Sigmoid colon (tissue), 4 donors: ENCODE measurements around the gene CCDC83.
"Not testable (repeated sequence)": the region's sequence is repeated elsewhere in the genome, so short reads cannot be mapped to it uniquely, and the experiment has no call there.

Experiments
- CTCF ChIP-seq, 4 experiments: fragments of 450-650 bp in 3 of 4; fragments of 200-600 bp in 1 of 4; IDR thresholded peaks; one replicate each; pipeline ENCODE4 v1.5.1; 2016 to 2019; ENCODE audit warnings: antibody characterized with exemption in 4 of 4, mild to moderate bottlenecking in 3 of 4, moderate library complexity in 2 of 4
- EP300 ChIP-seq, 4 donors: sonication (generic); formaldehyde crosslinking; IDR thresholded peaks; one replicate each; pipeline ENCODE4 v1.6.1; 2017; ENCODE audit warnings: antibody characterized with exemption in 4 of 4
- POLR2A ChIP-seq, 2 donors: fragments of 450-650 bp; IDR thresholded peaks; one replicate each; pipeline ENCODE4 v1.6.1; 2016; ENCODE audit warnings: antibody characterized with exemption in 2 of 2, mild to moderate bottlenecking in 2 of 2, moderate library complexity in 2 of 2
- POLR2AphosphoS5 ChIP-seq, 4 donors: sonication (generic); formaldehyde crosslinking; IDR thresholded peaks; one replicate each; pipeline ENCODE4 v1.6.1; 2017; ENCODE audit warnings: antibody characterized with exemption in 4 of 4

GRCh38 chr11:85952108-85952485 is 96.9 kb downstream of the CCDC83 start:
- not testable (repeated sequence) for TF ChIP-seq CTCF, POLR2AphosphoS5, EP300, POLR2A (IDR thresholded peaks at IDR 0.05)
